ENCODE data around the gene RIN3.

DNA sequence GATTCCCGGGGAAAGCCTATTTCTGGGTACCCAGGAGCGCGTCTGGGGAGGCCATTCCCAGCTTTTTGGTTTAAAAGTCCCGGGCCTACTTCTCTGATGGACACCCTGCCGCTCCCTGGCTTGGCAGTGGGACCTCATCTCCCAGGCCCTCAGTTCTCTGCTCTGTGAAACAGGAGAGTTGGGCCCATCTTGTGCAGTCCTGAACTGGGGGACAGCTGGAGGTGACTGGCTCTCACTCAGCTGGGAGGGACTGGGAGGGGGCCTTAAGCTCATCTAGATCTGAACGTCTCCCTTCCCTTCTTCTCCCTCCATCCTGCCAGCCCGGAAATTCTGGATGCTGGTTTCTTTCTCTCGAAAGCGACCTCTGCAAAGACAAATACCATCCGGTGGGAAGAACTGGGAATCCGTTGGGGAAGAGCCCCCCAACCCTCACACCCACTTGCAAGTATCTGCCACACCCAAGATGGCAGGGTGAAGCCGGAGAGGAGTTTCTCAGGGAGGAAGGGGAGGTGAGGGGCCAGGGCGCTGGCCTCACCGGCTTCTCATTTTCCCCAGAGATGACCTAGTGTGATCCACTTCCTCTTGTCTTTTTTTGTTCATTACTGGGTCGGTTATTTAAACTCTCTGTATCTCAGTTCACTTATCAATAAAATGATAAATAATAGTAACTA is 1.4 kb downstream of the RIN3 start:
- TF ChIP-seq, protein P1, sequence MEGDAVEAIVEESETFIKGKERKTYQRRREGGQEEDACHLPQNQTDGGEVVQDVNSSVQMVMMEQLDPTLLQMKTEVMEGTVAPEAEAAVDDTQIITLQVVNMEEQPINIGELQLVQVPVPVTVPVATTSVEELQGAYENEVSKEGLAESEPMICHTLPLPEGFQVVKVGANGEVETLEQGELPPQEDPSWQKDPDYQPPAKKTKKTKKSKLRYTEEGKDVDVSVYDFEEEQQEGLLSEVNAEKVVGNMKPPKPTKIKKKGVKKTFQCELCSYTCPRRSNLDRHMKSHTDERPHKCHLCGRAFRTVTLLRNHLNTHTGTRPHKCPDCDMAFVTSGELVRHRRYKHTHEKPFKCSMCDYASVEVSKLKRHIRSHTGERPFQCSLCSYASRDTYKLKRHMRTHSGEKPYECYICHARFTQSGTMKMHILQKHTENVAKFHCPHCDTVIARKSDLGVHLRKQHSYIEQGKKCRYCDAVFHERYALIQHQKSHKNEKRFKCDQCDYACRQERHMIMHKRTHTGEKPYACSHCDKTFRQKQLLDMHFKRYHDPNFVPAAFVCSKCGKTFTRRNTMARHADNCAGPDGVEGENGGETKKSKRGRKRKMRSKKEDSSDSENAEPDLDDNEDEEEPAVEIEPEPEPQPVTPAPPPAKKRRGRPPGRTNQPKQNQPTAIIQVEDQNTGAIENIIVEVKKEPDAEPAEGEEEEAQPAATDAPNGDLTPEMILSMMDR (IDR thresholded peaks at IDR 0.05) = no peak
- no peak for TF ChIP-seq POLR2A (IDR thresholded peaks at IDR 0.05)

Measured in adrenal gland (tissue), 5 donors.